A549 (cell line): ENCODE results near the gene EPN2.

Source experiments
- CHD2 ChIP-seq: fragments of 150-350 bp; IDR thresholded peaks from 2 replicates; pipeline ENCODE4 v1.6.1; 2014; ENCODE audit warnings: low read length; ENCODE audit not compliant: partially characterized antibody
- EHMT2 ChIP-seq: fragments of 200-600 bp; sonication (generic); IDR thresholded peaks from 2 replicates; pipeline ENCODE4 v1.6.1; 2016; ENCODE audit warnings: antibody characterized with exemption, low read depth, mild to moderate bottlenecking, moderate library complexity
- EP300 ChIP-seq, 2 experiments: fragments of >200 bp; sonication (Bioruptor Twin); formaldehyde crosslinking; IDR thresholded peaks; 2 replicates in 1 of 2; 3 replicates in 1 of 2; pipeline ENCODE4 v1.6.1; 2016 to 2017
- GATA3 ChIP-seq: IDR thresholded peaks from 2 replicates; pipeline ENCODE4 v1.6.1; 2012; ENCODE audit warnings: borderline replicate concordance
- JUNB ChIP-seq: fragments of >200 bp; sonication (Bioruptor Twin); formaldehyde crosslinking; IDR thresholded peaks from 2 replicates; pipeline ENCODE4 v1.6.1; 2016
- POLR2A ChIP-seq: IDR thresholded peaks from 2 replicates; pipeline ENCODE4 v1.6.1; 2012; ENCODE audit warnings: mild to moderate bottlenecking, low read length
- RFX5 ChIP-seq: fragments of 450-650 bp; IDR thresholded peaks from 2 replicates; pipeline ENCODE4 v1.7.1; 2014; ENCODE audit warnings: antibody characterized with exemption, mild to moderate bottlenecking, moderate library complexity
- TFCP2L1 ChIP-seq: fragments of 250-450 bp; sonication (Bioruptor Pico); IDR thresholded peaks from 2 replicates; pipeline ENCODE4 v1.5.0; 2021; ENCODE audit warnings: mild to moderate bottlenecking
- TP53 ChIP-seq: fragments of 250-450 bp; sonication (Bioruptor Pico); IDR thresholded peaks from 2 replicates; pipeline ENCODE4 v1.5.0; 2021; ENCODE audit warnings: mild to moderate bottlenecking, moderate library complexity
- TF ChIP-seq, protein P1 (sequence below): fragments of >200 bp; sonication (Bioruptor Twin); formaldehyde crosslinking; IDR thresholded peaks from 3 replicates; pipeline ENCODE4 v1.5.1; 2016
- TF ChIP-seq, protein P2 (sequence below): fragments of 150-350 bp; IDR thresholded peaks from 2 replicates; pipeline ENCODE4 v1.6.1; 2014; ENCODE audit warnings: low read depth, mild to moderate bottlenecking, low read length
- TF ChIP-seq, protein P3 (sequence below): fragments of >200 bp; sonication (Bioruptor Twin); formaldehyde crosslinking; IDR thresholded peaks from 3 replicates; pipeline ENCODE4 v1.6.1; 2016
- TF ChIP-seq, protein P4 (sequence below): IDR thresholded peaks from 2 replicates; pipeline ENCODE4 v1.6.1; 2012

DNA sequence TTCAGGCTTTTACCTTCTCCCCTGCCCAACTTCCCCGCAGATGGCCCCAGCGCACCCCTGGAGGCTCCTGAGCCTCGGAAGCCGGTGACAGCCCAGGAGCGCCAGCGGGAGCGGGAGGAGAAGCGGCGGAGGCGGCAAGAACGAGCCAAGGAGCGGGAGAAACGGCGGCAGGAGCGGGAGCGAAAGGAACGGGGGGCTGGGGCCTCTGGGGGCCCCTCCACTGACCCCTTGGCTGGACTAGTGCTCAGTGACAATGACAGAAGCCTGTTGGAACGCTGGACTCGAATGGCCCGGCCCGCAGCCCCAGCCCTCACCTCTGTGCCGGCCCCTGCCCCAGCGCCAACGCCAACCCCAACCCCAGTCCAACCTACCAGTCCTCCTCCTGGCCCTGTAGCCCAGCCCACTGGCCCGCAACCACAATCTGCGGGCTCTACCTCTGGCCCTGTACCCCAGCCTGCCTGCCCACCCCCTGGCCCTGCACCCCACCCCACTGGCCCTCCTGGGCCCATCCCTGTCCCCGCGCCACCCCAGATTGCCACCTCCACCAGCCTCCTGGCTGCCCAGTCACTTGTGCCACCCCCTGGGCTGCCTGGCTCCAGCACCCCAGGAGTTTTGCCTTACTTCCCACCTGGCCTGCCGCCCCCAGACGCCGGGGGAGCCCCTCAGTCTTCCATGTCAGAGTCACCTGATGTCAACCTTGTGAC is 144.7 kb downstream of the EPN2 start:
- TF ChIP-seq, protein P1, sequence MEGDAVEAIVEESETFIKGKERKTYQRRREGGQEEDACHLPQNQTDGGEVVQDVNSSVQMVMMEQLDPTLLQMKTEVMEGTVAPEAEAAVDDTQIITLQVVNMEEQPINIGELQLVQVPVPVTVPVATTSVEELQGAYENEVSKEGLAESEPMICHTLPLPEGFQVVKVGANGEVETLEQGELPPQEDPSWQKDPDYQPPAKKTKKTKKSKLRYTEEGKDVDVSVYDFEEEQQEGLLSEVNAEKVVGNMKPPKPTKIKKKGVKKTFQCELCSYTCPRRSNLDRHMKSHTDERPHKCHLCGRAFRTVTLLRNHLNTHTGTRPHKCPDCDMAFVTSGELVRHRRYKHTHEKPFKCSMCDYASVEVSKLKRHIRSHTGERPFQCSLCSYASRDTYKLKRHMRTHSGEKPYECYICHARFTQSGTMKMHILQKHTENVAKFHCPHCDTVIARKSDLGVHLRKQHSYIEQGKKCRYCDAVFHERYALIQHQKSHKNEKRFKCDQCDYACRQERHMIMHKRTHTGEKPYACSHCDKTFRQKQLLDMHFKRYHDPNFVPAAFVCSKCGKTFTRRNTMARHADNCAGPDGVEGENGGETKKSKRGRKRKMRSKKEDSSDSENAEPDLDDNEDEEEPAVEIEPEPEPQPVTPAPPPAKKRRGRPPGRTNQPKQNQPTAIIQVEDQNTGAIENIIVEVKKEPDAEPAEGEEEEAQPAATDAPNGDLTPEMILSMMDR = no peak
- TF ChIP-seq TP53 (no peak), CHD2 (no peak), POLR2A (no peak), JUNB (no peak), RFX5 (no peak), EHMT2 (no peak), GATA3 (no peak), EP300 (IDR thresholded peaks at IDR 0.05) (no peak), TFCP2L1 (no peak)
- TF ChIP-seq, protein P2, sequence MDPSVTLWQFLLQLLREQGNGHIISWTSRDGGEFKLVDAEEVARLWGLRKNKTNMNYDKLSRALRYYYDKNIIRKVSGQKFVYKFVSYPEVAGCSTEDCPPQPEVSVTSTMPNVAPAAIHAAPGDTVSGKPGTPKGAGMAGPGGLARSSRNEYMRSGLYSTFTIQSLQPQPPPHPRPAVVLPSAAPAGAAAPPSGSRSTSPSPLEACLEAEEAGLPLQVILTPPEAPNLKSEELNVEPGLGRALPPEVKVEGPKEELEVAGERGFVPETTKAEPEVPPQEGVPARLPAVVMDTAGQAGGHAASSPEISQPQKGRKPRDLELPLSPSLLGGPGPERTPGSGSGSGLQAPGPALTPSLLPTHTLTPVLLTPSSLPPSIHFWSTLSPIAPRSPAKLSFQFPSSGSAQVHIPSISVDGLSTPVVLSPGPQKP = no peak
- TF ChIP-seq, protein P3, sequence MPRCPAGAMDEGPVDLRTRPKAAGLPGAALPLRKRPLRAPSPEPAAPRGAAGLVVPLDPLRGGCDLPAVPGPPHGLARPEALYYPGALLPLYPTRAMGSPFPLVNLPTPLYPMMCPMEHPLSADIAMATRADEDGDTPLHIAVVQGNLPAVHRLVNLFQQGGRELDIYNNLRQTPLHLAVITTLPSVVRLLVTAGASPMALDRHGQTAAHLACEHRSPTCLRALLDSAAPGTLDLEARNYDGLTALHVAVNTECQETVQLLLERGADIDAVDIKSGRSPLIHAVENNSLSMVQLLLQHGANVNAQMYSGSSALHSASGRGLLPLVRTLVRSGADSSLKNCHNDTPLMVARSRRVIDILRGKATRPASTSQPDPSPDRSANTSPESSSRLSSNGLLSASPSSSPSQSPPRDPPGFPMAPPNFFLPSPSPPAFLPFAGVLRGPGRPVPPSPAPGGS = no peak
- TF ChIP-seq, protein P4, sequence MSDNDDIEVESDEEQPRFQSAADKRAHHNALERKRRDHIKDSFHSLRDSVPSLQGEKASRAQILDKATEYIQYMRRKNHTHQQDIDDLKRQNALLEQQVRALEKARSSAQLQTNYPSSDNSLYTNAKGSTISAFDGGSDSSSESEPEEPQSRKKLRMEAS = no peak
